Measurements from ENCODE around the gene TOMM6. TPM values are rescaled to one million over a fixed set of nuclear protein-coding genes. Genes with fewer than 3 reads are reported as not detected.

TOMM6 gene
- total RNA-seq (2014; rRNA removed; shearing (Covaris generic)) = 147 and 192 TPM in 2 replicates

- peak within 1 kb of the TSS; percentile 89 for H3K27ac ChIP-seq
- peaks cover 40% of the 10 kb centered on the region for H3K36me3 ChIP-seq
- no peaks in the 10 kb centered on the region for H3K9me3 ChIP-seq (replicated peaks)
- H3K27me3 ChIP-seq (replicated peaks) = no peaks in the 10 kb centered on the region
- peaks cover 13% of the 10 kb centered on the region for H3K4me1 ChIP-seq (replicated peaks)
- H3K4me3 ChIP-seq = peak within 1 kb of the TSS; percentile 83
- peak; percentile 96 for DNase-seq (ENCODE audit: low read depth in 1 of 2, low spot score in 2 of 2)
These were observed at the start of gene TOMM6 for GRCh38 chr6:41787219-41787917. Gene TOMM6, plus strand, starts transcription at chr6:41787694. Its CDS starts 4 bp downstream, at chr6:41787698.

GRCh38 chr6:41739041-41739440 lies 48.5 kb upstream of the TOMM6 start:
- Histone ChIP-seq H3K4me1 (replicated peaks) (peaks cover 4% of the 10 kb centered on the region; the same call in 1 of the 2 replicates), H3K27me3 (replicated peaks) (no peaks in the 10 kb centered on the region), H3K27ac (no peak overlapping the region), H3K4me3 (no peak overlapping the region), H3K36me3 (no peaks in the 10 kb centered on the region), H3K9me3 (replicated peaks) (no peaks in the 10 kb centered on the region)
- DNase-seq (ENCODE audit: low read depth in 1 of 2, low spot score in 2 of 2) = no peak

DNA sequence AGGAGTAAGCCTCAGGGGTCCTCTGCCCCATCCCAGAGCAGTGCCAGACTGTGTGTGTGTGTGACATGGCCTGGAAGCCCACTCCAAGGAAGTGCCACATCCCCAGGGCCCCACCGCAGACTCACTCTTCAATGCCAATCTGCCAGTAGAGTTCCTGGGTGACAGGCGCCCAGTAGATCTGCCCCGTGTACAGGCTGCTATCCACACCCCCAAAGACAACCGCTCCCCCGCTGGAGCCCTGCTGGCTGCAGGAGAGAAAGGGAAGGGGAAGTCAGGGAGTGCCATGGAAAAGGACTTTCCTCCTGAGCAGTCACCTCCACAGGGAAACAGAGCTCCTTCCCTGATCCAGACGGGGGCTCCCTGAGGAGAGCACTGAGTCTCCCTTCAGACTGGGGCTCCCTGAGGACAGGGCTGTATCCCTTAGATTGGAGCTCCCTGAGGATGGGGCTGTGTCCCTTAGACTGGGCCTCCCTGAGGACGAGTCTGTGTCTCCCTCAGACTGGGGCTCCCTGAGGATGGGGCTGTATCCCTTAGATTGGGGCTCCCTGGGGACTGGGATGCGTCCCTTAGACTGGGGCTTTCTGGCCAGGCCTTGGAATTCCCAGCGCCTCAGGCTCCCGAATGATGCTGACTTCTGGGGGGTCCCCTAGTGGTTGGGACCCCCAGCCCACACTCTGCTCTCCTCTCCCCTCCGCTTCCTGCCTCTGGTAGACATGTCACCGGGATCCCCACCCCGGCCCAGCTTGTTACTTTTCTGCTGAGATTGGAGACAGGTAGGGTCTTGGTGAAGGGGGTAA lies 46.9 kb upstream of the TOMM6 start:
- no peaks in the 10 kb centered on the region for H3K9me3 ChIP-seq (replicated peaks)
- no peak overlapping the region for H3K4me3 ChIP-seq
- no peak for DNase-seq (ENCODE audit: low read depth in 1 of 2, low spot score in 2 of 2)
- H3K27me3 ChIP-seq (replicated peaks) = no peaks in the 10 kb centered on the region
- H3K4me1 ChIP-seq (replicated peaks) = 0 out of 2 replicates have a peak, but pooled peaks cover 3% of the 10 kb centered on the region
- H3K36me3 ChIP-seq = no peaks in the 10 kb centered on the region
- H3K27ac ChIP-seq = no peak overlapping the region

- no peaks in the 10 kb centered on the region for H3K27me3 ChIP-seq (replicated peaks)
- H3K4me1 ChIP-seq (replicated peaks) = no peaks in the 10 kb centered on the region
- no peaks in the 10 kb centered on the region for H3K36me3 ChIP-seq
- no peak for DNase-seq (ENCODE audit: low read depth in 1 of 2, low spot score in 2 of 2)
- H3K27ac ChIP-seq = no peak overlapping the region
- no peaks in the 10 kb centered on the region for H3K9me3 ChIP-seq (replicated peaks)
- H3K4me3 ChIP-seq = no peak overlapping the region
These were observed 45.6 kb upstream of the TOMM6 start for GRCh38 chr6:41741625-41742490.

DNA sequence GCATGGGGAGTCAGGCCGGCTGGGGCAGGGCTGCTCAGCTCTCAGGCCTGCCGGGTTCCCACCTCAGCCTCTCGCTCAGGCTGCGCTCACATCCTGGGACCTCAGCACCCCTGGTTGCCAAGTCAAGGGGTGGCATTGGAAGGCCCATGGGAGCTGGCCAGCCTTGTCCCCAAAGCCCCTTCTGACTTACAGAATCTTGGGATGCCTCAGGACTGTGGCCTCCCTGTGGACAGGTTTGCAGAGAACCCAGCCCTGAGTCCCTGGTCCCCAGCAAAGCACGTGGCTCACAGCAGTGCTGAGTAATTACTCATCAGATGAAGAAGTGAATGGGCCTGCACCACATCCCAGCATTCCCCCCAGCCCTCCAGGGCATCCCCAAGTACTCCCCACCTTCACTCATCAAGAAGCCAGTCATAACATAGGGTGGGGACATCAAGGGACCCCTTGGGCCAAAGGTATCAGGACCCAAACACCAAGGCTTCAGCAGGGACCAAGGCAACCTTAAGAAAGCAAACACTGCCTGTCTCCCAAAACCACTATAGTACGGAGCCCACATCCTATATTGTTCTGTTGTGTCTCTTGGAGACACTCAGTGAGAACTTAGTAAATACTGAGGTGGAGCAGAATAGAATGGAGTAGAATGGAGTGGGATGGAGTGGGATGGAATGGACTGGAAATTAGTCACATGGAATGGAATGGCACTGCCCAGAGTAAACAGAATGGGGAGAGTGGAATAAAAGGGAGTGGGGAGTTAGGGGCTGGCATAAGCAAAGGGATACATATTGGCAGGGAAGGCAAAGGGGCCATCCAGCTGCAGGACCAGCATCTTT lies 43.9 kb upstream of the TOMM6 start:
- H3K27me3 ChIP-seq (replicated peaks) = no peaks in the 10 kb centered on the region
- no peak overlapping the region for H3K4me3 ChIP-seq
- no peak overlapping the region for H3K27ac ChIP-seq
- H3K36me3 ChIP-seq = no peaks in the 10 kb centered on the region
- no peaks in the 10 kb centered on the region for H3K4me1 ChIP-seq (replicated peaks)
- DNase-seq (ENCODE audit: low read depth in 1 of 2, low spot score in 2 of 2) = no peak
- no peaks in the 10 kb centered on the region for H3K9me3 ChIP-seq (replicated peaks)

- H3K4me3 ChIP-seq = no peak overlapping the region
- no peak overlapping the region for H3K27ac ChIP-seq
- H3K4me1 ChIP-seq (replicated peaks) = no peaks in the 10 kb centered on the region
- no peaks in the 10 kb centered on the region for H3K27me3 ChIP-seq (replicated peaks)
- no peaks in the 10 kb centered on the region for H3K36me3 ChIP-seq
- DNase-seq (ENCODE audit: low read depth in 1 of 2, low spot score in 2 of 2) = no peak
- H3K9me3 ChIP-seq (replicated peaks) = no peaks in the 10 kb centered on the region
These were observed 43.2 kb upstream of the TOMM6 start for GRCh38 chr6:41744236-41744787.

DNA sequence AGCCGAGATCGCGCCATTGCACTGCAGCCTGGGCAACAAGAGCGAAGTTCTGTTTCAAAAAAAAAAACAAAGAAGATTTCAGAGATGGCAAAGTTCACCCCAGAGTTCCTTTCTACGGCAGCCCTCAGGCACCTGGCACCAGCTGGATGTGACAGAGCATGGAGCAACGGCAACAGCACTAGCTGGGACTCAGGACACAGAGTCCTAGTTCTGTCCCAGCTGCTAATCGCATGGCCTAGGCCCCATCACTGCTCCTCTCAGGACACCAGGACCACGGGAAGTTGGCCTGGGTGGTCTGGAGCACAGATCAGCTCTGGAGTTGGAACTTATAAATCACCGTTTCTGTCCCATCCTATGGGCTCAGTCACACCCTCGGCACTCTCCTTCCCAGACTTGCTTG lies 41.4 kb upstream of the TOMM6 start:
- DNase-seq (ENCODE audit: low read depth in 1 of 2, low spot score in 2 of 2) = no peak
- no peak overlapping the region for H3K4me3 ChIP-seq
- no peaks in the 10 kb centered on the region for H3K9me3 ChIP-seq (replicated peaks)
- H3K4me1 ChIP-seq (replicated peaks) = no peaks in the 10 kb centered on the region
- H3K36me3 ChIP-seq = no peaks in the 10 kb centered on the region
- H3K27me3 ChIP-seq (replicated peaks) = no peaks in the 10 kb centered on the region
- no peak overlapping the region for H3K27ac ChIP-seq

DNA sequence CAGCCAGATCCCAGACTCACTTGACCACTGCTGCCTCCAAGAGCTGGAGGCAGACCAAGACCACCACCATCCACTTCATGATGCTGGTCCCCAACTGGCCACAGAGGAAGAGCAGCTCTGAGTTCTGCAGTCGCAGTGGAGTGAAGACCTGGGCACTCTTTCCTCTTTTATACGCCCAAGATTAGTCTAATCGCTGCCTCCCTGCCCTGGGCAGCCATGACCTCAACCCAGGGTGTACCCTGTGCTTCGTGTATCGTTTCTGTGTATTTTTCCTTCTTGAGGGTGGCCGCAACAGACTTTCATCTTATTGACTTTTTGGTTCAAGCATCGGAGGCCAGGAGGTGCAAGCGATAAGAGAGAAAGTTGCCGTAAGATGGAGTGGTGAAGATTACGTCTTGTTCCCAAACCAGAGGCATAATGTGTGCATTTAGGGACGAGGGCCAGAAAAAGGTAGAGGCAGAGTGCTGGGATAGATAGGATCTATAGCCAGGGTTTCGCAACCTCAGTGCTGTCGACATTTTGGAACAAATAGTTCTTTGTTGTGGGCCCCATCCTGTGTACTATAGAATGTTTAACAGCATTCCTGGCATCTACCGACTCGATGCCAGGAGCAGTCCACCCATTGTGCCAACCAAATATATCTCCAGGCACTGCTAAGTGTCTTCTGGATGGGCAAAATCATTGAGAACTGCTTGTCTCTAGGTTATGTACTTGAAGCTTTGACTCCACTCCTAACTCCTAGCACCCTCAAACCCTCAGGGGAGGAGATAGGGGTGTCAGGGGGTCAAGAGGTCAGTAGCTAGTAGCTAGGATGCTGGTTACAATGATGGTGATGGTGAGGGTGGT lies 40.0 kb upstream of the TOMM6 start, which contains the start of gene PGC:
Gene PGC, minus strand, starts transcription at position 142 of the 846 bp plus-strand sequence. Its CDS starts 63 bp downstream, at position 79.
- no peaks in the 10 kb centered on the region for H3K36me3 ChIP-seq
- no peak within 1 kb of the TSS for H3K27ac ChIP-seq
- H3K27me3 ChIP-seq (replicated peaks) = no peaks in the 10 kb centered on the region
- no peak for DNase-seq (ENCODE audit: low read depth in 1 of 2, low spot score in 2 of 2)
- H3K4me1 ChIP-seq (replicated peaks) = no peaks in the 10 kb centered on the region
- no peak within 1 kb of the TSS for H3K4me3 ChIP-seq
- H3K9me3 ChIP-seq (replicated peaks) = no peaks in the 10 kb centered on the region

DNA sequence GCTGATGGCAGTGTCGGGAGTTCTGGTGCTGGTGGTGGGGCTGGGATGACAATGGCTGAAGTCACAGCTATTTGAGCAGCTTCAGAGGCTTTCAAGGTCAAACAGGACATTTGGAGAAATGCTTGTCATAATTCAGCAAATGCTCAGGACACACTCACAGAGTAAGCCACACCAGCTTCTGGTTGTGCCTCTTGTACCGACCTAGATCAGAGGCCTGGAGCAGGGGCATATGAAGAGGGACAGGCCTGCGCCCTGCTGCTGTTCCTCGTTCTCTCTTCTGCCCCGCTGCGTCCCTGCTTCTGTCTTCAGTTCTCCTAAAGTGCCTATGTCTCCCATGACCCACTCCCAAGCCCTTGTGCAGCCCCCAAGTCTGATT lies 39.4 kb upstream of the TOMM6 start:
- Histone ChIP-seq H3K27me3 (replicated peaks) (no peaks in the 10 kb centered on the region), H3K4me3 (no peak overlapping the region)

DNA sequence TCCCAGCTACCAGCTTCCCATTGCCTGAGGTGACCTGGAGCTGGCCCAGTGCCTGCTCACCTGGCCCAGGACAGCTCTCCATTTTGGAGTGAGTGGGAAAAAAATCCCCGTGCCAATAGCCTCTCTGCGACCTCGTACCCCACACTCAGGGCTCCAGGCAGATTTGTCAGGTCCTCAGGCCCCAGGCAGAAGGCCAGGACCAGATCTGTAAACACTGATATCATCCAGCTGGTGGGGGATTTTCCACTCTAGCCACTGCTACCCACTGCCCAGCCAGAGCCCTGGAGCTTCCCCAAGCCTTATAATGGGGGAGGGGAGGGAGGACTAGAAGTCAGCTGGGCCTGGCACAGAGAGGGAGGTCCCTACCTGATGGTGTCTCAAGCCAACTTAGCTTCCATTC lies 39.0 kb upstream of the TOMM6 start:
- Histone ChIP-seq H3K27me3 (replicated peaks) (no peaks in the 10 kb centered on the region), H3K27ac (no peak overlapping the region), H3K4me1 (replicated peaks) (no peaks in the 10 kb centered on the region), H3K36me3 (no peaks in the 10 kb centered on the region), H3K9me3 (replicated peaks) (no peaks in the 10 kb centered on the region), H3K4me3 (no peak overlapping the region)
- no peak for DNase-seq (ENCODE audit: low read depth in 1 of 2, low spot score in 2 of 2)

More for the DNA sequence above, 39.4 kb upstream of the TOMM6 start:
- Histone ChIP-seq H3K27ac (no peak overlapping the region), H3K36me3 (no peaks in the 10 kb centered on the region), H3K9me3 (replicated peaks) (no peaks in the 10 kb centered on the region), H3K4me1 (replicated peaks) (no peaks in the 10 kb centered on the region)
- no peak for DNase-seq (ENCODE audit: low read depth in 1 of 2, low spot score in 2 of 2)

- Histone ChIP-seq H3K4me1 (replicated peaks) (no peaks in the 10 kb centered on the region), H3K4me3 (no peak overlapping the region), H3K27me3 (replicated peaks) (0 out of 2 replicates have a peak, but pooled peaks cover 4% of the 10 kb centered on the region), H3K9me3 (replicated peaks) (no peaks in the 10 kb centered on the region), H3K27ac (no peak overlapping the region), H3K36me3 (no peaks in the 10 kb centered on the region)
- no peak for DNase-seq (ENCODE audit: low read depth in 1 of 2, low spot score in 2 of 2)
These were observed 37.1 kb upstream of the TOMM6 start for GRCh38 chr6:41750374-41750773.

DNA sequence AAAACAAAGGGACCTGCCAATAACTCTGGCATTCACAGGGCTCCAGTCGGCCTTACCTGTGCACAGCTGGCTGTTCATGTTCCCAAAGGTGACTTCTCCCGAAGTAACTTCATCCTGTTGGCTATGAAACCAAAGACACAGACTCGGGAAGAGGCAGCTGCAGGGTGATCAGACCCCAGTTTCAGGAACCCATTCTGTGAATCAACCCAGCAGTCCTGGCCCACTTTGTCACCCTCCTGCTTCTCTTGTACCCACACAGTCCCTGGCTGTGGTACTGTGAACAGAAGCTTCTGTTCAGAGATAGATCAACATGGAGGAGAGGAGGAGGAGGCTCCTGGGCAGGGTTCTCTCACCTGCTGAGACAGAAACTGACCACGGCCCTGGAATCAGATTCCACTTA lies 31.6 kb upstream of the TOMM6 start:
- no peaks in the 10 kb centered on the region for H3K4me1 ChIP-seq (replicated peaks)
- H3K27ac ChIP-seq = no peak overlapping the region
- no peaks in the 10 kb centered on the region for H3K9me3 ChIP-seq (replicated peaks)
- no peaks in the 10 kb centered on the region for H3K36me3 ChIP-seq
- no peak overlapping the region for H3K4me3 ChIP-seq
- DNase-seq (ENCODE audit: low read depth in 1 of 2, low spot score in 2 of 2) = no peak
- H3K27me3 ChIP-seq (replicated peaks) = 0 out of 2 replicates have a peak, but pooled peaks cover 4% of the 10 kb centered on the region

Measured in SJSA1 (cell line).